Occipital lobe (tissue), 2 donors: ENCODE data around the gene KLHDC10. TPM values are rescaled to one million over a fixed set of nuclear protein-coding genes. Genes with fewer than 3 reads are reported as not detected.
A peak's percentile ranks its signal among the peaks of the same experiment; 100 is the strongest.
"Not testable (repeated sequence)": the region's sequence is repeated elsewhere in the genome, so short reads cannot be mapped to it uniquely, and the experiment has no call there.

Source experiments
- DNase-seq: peaks from one replicate; lab custom pipeline; 2025; lab: John Stamatoyannopoulos, UW
- total RNA-seq: library from RNA; depleted of rRNA; stranded (reverse); fragments of >200 nt; gene quantifications from one replicate; pipeline ENCODE4 v1.2.3, GENCODE V29; 2014

The KLHDC10 gene
- total RNA-seq, 1 donor from 2014 or later = 102 TPM

DNA sequence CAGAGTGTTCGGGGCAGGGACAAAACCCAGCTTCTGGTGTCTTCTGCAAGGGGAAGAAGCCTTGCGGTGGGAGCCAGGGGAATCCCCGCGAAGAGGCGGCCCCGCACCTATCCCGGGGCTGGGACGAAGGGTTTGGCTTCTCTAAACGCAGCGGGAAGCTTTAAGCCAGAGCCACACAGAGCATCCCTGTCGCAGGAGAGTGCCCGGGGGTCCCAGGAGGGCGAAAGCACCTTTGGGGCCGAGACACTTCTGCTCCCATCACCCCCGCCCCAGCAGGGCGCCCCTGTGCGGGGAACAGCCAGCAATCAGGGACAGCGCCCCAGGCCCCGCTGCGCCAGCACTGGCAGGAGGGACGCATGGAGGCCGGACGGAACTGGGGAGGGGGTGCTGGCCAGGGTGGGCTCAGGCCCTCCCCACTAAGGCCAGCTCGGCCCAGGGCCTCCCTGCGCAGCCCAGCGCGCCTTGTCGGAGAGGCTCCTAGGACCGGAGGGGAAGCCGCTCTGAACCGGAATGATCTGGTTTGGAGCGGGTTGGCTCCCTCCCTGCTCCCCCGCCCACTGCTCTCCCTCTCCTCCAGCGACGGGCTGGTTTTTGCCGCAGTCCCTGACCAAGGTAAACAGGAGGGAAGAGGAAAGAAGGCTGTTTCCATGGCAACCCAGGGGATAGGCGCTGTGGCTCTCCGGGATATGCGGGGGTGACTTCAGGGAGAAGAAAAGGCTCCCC is 71.0 kb downstream of the KLHDC10 start:
- peak; percentile 89 for DNase-seq

DNA sequence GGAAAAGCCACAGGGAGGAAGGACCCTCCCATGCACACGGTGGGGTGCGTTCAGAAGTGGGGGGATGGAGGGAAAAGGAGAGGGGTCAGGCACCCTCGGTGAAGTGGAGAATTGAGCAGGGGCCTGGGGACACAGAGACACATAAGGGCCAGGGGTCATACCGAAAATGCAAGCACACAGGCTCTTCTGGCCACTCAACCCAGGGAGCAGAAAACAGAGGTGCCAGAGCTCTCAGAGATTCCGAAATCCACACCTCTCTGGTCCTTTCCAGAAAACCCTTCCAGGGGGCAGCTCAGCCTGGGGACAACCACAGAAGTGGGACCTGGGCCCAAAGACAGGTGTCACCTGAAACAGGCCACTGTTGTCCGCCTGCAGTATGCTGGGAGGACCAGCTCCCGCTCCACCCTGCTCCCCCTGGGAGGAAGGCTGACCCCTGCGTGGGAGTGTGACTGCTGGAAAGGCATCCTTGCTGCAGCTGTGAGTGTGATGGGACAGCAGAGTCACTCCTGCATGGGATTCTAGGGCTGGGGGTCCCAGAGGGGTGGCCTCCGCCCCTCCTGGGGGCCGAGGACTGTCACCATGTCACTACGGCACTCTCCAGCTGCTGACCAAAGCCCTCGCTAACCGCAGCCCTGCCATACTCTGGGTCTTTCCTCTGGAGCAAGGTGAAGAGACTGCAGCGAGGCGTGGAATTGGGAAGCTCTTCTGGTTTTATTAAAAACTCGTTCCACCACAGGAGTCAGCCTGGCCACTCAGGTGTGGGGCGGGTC is 71.7 kb downstream of the KLHDC10 start:
- DNase-seq = no peak

DNA sequence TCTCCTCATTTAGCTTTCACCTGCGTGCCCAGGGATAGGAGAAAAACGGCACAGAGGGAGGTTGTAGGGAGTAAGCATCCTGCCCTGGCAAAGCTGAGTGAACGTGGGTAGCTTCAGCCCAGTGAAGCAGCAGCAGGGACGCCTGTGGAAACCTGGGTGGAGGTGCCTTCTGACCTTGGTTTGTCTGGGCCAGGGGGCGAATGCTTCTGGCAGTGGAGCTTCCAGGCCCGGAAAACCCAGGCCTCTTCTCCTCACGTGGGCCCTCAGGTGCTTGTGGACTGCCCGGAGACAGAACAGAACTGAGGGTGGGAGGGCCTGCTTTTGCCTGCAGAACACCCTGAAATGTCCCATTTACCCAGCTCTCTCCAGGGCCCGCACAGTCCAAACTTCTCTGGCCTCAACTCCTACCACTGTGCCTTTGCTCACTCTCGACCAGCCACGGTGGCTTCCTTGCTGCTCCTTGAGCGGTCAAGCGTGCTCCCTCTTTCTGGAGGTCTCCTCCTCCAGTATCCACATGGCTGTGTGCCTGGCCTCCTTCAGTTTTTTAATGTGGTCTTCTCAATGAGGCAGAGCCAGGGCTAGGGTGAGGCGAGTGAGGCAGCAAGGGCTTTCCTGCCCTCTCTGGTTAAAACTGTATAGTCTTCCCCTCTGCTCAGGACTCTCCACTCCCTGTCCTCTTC is 72.5 kb downstream of the KLHDC10 start:
- DNase-seq = no peak

DNA sequence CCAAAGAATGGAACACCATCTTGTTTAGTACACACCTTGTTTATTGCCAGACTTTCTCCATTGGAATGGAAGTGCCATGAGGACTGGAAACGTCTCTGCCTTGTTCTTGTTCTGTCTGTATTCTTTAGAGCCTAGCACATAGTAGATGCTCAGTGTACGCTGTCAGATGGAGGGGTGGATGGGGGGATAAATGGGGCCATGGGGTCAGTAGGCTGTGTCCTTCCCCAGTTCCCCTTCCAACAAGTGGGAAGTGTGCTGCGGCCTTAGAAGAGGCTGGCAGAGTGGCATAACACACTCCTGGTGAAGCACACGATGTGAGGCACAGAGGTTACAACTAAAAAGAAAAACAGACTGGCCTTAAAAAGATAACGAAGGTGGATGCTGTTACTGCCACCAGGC is 73.0 kb downstream of the KLHDC10 start:
- DNase-seq = no peak

DNA sequence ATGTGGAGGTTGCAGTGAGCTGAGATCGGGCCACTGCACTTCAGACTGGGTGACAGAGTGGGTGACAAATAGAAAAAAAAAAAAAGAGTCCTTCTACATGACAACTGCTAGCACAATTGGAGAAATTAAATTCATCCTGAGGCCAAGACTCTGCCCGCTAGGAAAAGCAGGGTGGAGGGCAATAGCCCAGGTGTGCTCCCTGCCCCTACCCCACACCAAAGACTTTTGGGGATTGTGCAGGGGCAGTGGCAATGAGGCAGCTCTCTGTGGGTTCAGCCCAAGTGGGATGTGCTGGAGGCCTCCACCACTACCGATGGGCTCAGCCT is 73.6 kb downstream of the KLHDC10 start:
- DNase-seq = no peak

DNA sequence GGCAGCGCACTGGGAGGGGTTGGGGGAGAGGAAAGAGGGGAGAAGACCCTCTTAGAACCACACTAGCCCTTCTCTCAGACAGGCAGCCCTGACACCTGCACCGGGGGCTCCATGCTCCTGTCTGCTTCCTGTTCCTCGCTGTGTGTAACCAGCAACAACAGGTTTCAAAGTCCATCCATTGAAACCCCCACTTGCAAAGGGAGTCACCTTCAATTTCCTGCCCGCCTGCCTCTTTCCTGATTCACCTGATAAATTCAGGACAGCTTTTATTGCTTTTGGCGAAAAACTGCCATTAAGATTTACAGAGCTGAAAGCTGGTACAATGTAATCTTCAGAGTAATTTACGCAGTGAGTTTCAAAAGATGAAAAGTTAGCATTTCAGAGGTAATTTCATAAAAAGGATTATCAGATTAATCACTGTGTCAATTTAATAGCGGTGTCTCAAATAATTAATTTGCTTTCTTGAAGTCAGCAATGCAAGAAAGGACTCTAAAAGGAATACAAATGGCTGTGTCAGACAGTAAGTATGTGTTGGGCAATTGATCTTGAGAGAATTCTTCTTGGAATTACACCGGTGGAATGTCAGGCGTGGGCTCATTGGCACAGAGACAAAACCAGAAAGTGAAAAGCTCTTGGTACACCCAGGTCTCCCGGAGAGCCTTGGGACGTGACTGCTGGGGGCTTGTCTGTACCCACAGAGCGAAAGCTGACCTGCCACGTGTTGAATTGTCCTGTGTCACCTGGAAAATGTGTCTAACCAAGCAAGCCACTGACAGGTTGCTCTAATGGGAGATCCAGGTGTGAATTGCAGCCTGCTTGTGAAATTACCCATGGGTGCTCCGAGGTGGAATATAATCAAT is 74.2 kb downstream of the KLHDC10 start:
- DNase-seq = no peak

DNA sequence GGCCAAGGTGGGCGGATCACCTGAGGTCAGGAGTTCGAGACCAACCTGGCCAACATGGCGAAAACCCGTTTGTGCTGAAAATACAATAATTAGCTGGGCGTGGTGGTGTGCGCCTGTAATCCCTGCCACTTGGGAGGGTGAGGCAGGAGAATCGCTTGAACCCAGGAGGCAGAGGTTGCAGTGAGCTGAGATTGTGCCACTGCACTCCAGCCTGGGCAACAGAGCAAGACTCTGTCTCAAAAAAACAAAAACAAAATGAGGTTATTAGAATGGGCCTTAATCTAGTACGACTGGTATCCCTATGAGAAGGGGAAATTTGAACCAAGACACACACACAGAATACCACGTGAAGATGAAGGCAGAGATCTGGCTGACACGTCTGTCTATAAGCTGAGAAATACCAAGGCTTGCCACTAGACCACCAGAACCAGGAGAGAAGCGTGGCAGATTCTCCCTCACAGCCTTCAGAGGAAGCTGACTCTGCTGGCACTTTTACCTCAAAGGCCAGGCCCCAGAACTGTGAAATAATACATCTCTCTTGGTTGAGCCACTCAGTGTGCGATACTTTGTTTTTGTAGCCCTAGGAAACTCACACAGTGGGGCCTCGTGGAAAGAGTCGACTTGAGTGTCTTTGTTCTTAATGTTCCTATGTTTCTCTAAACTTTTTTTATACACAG is 75.2 kb downstream of the KLHDC10 start:
- no peak for DNase-seq

DNA sequence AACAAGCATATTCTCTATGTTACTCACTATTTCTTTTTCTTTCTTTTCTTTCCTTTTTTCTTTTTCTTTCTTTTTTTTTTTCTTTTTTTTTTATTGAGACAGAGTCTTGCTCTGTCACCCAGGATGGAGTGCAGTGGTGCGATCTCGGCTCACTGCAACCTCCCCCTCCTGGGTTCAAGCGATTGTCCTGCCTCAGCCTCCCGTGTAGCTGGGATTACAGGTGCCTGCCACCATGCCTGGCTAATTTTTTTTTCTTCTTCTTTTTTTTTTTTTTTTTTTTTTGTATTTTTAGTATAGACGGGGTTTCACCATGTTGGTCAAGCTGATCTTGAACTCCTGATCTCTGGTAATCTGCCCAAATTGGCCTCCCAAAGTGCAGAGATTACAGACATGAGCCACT is 75.8 kb downstream of the KLHDC10 start:
- DNase-seq = not testable (repeated sequence)

DNA sequence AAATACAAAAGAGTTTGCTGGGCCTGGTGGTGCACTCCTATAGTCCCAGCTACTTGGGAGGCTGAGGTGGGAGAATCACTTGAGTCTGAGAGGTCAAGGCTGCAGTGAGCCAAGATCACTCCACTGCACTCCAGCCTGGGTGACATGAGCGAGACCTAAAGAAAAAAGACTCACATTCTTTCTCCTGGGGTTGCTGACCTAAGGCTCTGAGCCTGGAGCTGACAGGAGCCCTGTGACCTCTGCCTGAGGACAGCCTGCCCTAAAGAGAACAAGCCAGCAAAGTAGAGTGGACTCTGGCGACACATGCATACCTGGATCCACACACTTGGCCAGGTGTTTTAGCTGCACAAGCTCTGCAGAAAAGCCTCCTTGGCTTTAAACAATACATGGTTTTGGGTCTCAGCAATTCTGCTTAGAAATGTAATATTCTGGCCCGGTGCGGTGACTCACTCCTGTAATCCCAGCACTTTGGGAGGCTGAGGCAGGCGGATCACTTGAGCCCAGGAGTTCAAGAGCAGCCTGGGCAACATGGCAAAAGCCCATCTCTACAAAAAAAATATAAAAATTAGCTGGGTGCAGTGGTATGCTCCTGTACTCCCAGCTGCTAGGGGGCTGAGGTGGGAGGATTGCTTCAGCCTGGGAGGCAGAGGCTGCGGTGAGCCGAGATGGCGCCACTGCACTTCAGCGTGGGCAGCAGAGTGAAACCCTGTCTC is 76.5 kb downstream of the KLHDC10 start:
- DNase-seq = no peak

DNA sequence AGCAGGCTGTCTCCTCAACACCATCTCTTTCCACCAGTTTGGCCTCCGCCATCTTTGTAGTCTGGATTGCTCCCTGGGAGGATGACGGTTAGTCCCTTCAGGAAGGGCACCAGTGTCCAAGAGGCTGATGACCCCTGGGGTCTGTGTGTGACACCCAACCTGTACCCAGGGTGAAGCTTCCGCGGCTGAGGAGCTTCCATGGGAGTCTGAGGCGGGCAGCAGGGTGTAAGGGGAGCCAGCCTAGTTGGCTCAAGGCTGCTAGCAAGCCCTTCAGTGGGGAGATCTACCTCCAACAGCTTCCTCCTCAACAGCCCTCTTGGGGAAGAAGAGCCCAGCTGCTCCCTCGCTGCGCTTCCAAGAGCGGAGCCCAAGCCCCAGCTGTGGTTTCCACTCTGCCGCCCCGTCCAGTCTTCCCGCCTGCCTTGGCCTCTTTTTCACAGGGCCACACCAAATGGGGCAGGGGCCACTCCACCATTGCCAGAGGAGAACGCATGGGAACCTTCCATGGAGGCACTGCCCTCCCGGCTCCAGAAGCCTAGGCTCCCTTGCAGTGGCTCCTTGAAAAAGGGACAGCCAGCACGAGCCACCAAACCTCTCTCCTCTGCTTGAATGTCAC is 77.5 kb downstream of the KLHDC10 start:
- no peak for DNase-seq

DNA sequence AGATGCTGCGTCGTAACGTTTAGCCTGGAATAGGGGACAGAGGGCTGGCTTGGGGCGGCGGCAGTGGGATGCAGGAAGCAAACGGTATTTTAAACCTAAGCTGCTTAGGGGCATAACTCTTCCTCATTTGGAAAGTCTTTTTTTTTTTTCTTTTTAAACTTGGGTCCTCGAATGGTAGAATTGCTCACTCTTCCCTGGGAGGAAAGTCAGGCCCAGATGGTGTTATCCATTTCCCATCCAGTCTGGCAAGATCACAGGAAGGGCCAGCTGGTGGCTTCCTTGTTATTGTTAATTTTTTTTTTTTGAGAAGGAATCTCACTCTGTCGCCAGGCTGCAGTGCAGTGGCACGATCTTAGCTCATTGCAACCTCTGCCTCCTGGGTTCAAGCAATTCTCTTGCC is 78.2 kb downstream of the KLHDC10 start:
- DNase-seq = no peak

DNA sequence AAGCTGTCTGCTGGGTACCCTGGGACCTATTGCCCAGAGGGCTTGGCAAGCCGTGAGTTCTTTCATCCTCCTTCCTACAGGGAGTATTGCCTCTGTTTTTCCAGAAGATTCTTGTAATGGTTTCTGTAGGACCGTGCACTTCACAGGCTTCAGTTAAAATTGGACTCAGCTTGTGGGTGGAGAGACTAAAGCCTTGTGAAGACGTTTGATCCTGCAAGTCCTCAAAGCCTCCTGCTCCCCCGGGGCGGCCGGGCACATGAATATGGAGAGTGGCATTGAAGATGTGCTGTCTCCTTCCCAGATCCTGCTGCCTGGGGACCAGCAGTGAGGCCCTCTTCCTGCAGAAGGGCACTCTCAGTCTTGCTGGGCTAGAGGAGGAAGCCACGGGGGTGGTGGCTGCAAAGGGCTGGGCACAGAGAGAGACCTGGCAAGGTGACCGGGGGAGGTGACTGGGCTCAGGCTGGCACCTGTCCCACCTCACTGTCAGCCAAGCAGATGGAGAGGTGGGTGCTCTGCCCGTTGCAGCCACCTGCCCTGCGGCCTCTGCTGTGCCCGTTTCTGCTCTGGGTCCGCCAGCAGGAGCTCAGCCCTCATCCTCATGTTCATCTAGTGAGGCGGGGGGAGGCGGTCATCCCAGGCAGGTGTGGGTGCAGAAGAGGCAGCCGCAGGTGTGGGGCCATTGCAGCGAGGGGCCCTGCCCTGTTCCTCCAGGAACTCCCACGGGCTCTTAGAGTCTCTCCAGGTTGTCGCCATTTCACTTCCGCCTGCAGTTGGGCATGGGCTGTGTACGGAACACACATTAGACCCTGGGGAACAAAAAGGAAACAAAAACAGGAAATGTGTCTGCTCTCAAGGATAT is 79.2 kb downstream of the KLHDC10 start:
- DNase-seq = no peak

DNA sequence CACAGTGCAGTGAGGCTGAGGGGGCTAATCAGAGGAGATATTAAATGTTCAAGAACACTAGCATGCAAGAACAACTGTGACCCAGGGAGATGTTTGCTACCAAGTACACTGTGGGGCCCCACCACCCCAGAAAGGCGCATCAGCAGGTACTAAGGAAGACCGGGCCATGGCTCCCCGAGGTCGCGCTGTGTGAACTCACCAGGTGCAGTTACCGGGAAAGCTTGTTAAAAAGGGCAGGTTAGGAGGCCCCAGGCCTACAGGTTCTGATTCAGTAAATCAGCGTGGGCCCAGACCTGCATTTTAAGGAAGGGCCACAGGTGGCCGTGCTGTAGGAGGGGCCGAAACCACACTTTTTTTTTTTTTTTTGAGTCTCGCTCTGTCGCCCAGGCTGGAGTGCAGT is 80.3 kb downstream of the KLHDC10 start:
- no peak for DNase-seq

DNA sequence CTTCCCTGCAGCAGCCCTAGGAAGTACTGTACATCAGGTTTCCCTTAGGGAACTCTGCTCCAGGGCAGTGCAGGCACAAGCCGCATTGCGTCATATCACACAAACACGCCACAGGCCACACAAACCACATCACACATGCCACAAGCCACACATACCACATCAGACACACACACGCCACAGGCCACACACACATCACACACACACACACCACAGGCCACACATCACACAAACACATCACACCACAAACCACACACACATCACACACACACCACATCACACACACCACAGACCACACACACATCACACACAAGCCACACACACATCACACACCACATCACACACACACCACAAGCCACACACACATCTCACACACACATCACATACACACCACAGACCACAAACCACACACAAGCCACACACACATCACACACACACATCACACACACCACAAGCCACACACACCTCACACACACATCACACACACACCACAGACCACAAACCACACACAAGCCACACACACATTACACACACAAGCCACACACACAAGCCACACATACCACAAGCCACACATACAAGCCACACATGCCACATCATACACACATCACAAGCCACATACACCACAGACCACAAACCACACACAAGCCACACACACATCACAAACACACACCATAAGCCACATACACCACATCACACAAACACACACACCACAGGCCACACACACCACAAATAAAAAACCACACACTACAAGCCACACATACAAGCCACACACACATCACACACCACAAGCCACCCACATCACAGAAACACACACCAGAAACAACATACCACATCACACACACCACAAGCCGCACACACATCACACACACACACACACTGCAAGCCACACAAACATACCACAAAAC is 81.5 kb downstream of the KLHDC10 start:
- no peak for DNase-seq

DNA sequence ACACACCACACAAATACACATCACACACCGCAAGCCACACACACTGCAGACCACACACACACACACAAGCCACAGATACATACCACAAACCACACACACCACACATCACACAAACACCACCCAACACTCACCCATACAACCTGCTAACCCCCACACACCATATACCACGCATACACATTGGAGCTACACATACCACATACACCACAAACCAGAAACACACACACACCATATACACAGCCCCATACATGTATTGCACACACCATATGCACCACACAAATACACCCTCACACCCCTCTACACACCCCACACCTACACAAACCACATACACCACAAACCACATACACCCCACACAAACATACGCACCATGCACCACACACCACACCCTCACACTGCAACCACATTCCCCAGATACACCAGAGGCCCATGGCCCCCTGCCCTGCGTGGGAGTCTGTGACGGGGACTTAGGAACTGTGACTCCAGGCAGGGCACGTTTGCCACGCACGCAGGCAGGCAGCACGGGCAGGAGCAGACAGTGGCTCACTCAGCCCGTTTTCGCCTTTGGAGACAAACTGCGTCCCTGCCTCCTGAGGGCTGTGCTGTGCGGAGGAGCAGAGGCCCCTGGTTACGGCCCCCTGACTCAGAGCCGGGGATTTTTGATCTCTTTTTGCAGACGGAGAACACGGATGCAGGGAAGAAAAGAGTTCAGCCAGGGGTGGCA is 82.3 kb downstream of the KLHDC10 start:
- no peak for DNase-seq

DNA sequence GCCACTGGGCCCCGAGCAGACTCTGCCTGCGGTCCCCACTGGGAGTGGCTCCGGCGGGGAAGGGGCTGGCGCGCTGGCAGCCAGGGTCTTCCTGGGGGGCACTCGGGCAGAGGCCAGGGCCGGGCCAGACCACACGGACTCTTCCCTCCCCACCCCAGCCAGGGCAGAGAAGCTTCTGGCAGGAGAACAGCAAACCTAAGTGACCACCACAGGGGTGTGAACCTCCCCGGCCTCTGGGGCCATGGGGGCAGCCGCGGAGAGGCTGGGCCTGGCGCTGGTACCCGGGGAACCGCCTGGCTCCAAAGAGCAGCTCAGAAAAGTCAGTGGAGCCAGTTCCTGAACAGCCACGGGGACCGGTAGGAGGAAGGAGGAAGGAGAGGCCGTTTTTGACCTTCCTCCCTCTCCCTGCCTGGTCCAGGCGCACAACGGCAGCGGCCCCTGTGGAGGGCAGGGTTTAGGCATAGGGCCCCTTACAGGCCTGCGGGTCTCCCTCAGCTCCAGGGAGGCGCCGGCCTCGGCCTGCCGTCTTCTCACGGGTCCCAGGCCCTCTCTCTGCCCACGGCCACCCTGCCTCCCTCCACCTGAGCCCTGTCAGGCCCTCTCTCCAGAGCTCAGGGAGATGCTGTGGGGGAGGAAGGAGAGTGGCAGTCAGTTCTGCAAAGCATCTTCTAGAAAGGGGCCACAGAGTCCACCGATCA is 83.0 kb downstream of the KLHDC10 start:
- no peak for DNase-seq

DNA sequence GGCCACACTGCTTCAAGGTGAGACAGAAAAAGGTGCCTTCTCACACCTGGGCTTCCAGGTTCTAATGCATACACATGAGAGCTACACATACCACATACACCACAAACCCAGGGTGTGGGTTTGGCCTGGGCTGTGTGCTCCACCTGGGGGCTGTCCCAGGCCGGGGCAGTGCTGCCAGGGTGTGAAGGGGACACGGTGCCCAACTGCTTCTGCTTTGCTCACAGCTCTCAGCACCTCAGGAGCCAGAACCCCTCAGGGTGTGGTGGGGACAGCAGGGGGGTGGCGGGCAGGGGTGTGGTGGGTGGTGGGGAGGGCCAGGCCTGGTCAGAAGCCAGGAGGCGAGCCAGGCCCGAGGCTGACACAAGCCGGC is 83.8 kb downstream of the KLHDC10 start:
- DNase-seq = no peak
